ENCODE data around the gene FBLN2. TPM values are rescaled to one million over a fixed set of nuclear protein-coding genes. Genes with fewer than 3 reads are reported as not detected.

The FBLN2 gene
- total RNA-seq, 1 experiment from 2014 or later: 0.11 TPM

DNA sequence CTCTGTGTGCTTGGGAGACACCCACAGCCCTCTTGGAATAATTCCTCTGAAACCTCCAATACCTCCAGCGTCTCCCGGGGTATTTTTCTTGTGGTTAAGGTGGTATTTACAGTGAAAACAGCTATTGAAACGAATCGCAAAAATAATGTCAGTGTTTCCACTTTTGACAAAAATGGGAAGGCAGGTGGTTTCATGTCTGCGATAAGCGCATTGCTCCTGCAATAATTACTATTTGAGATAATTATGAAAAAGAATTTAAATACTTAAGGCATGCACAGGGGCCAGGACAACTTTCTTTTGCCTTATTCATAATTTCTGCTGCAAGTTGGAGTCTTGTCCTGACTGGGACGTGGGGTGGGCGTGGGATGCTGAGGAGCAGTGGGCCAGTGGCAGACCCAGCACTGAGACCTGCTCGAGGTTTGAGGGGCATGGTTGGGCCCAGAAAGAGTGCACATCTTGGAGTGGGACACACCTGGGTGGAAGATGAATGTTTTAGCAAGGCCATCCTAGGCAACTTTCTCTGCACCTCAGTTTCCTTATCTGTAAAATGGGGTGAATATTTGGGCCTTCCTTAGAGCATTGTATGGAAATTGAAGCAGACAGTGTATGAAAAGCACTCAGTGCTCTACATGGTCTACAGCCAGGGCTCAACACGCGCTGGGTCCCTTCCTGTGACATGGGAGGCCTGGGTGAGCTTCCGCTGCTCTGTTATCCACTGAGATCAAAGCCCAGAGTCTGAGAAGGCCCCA is 110.5 kb downstream of the FBLN2 start:
- Histone ChIP-seq H3F3A (ENCODE audit: low read length, unreplicated experiment) (no peaks in the 10 kb centered on the region), H3K9me3 (ENCODE audit: low read length) (no peaks in the 10 kb centered on the region), H4K20me1 (ENCODE audit: low read length) (no peaks in the 10 kb centered on the region), H3K9ac (ENCODE audit: low read length) (no peak overlapping the region), H3K36me3 (ENCODE audit: low read depth, low read length) (no peaks in the 10 kb centered on the region), H3K27me3 (ENCODE audit: low read length) (no peaks in the 10 kb centered on the region), H3K79me2 (ENCODE audit: low read length) (no peaks in the 10 kb centered on the region), H3K4me1 (ENCODE audit: insufficient read depth, low read length) (peaks cover 5% of the 10 kb centered on the region; the same call in 1 of the 2 replicates), H3K4me2 (ENCODE audit: low read length) (no peak overlapping the region), H2AFZ (ENCODE audit: low read length) (no peak overlapping the region), H3K4me3 (ENCODE audit: low read length) (no peak overlapping the region), H3K9me2 (replicated peaks; ENCODE audit: low read length) (no peaks in the 10 kb centered on the region), H3K27ac (ENCODE audit: low read length) (no peak overlapping the region)
- BruUV-seq (replicated peaks): no TSS peak
- CTCF ChIA-PET: interaction anchor here (5.7 kb wide), 1 partner anchor 226 kb away, joined by 69 read pairs; no protein-coding TSS in a partner anchor
- ATAC-seq (no peak), DNase-seq (no peak)
- POLR2A ChIA-PET (ENCODE audit: unreplicated experiment): no interaction called here
- no peak for TF ChIP-seq EZH2 (IDR thresholded peaks at IDR 0.05; ENCODE audit: low read length, unreplicated experiment)
- TF ChIP-seq EZH2phosphoT487 (IDR thresholded peaks at IDR 0.05; ENCODE audit: borderline replicate concordance, low read length): no peak
- TF ChIP-seq, protein P1, sequence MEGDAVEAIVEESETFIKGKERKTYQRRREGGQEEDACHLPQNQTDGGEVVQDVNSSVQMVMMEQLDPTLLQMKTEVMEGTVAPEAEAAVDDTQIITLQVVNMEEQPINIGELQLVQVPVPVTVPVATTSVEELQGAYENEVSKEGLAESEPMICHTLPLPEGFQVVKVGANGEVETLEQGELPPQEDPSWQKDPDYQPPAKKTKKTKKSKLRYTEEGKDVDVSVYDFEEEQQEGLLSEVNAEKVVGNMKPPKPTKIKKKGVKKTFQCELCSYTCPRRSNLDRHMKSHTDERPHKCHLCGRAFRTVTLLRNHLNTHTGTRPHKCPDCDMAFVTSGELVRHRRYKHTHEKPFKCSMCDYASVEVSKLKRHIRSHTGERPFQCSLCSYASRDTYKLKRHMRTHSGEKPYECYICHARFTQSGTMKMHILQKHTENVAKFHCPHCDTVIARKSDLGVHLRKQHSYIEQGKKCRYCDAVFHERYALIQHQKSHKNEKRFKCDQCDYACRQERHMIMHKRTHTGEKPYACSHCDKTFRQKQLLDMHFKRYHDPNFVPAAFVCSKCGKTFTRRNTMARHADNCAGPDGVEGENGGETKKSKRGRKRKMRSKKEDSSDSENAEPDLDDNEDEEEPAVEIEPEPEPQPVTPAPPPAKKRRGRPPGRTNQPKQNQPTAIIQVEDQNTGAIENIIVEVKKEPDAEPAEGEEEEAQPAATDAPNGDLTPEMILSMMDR (conservative IDR thresholded peaks at IDR 0.05; ENCODE audit: low read depth, low read length): no peak
- intact Hi-C loops (cut with micrococcal nuclease): loop anchor here (10.0 kb wide), 1 partner anchor 465 kb away; the partner anchor contains the start of genes CHCHD4 and TMEM43

DNA sequence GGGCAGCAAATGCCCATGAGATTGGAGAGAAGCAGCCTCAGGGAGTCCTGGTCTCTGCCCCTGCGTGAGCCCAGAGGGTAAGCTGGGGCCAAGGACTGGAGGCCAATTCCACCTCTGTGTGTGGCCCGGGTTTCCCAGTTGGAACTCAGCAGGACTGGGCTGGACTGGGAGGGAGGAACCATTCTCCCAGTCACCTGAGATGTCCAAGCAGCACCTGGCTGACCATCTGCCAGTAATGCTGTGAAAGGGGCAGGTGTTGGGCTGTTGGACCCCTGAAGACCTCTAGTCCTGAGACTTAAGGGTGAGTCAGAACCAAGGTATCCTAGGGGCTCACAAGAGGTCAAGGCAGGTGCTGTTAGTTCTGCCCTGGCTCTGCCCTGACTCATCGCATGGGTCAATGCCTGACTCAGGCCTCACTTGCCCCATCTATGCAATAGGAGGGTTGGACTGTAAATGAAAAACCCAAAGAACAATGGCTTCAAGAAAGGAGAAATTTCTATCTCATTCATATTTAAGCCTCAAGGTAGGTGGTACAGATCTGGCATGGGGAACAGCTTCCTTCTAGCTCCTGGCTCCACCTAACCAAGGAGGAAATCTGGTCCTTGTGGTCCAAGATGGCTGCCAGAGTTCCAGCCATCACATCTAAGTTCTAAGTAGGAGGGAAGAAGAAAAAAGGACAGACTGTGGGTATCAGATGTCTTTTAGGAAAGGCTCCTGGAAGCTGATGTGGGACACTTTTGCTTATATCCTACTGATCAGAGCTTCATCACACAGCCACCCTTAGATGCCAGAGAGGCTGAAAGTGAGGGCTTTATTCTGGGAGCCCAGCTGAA is 111.3 kb downstream of the FBLN2 start:
- H3K79me2 ChIP-seq (ENCODE audit: low read length): no peaks in the 10 kb centered on the region
- no TSS peak for BruUV-seq (replicated peaks)
- no peaks in the 10 kb centered on the region for H3F3A ChIP-seq (ENCODE audit: low read length, unreplicated experiment)
- H3K4me1 ChIP-seq (ENCODE audit: insufficient read depth, low read length): no peaks in the 10 kb centered on the region
- H3K27ac ChIP-seq (ENCODE audit: low read length): no peak overlapping the region
- H3K4me2 ChIP-seq (ENCODE audit: low read length): no peak overlapping the region
- DNase-seq (no peak), ATAC-seq (no peak)
- H4K20me1 ChIP-seq (ENCODE audit: low read length): no peaks in the 10 kb centered on the region
- H2AFZ ChIP-seq (ENCODE audit: low read length): no peak overlapping the region
- H3K4me3 ChIP-seq (ENCODE audit: low read length): no peak overlapping the region
- H3K9me3 ChIP-seq (ENCODE audit: low read length): no peaks in the 10 kb centered on the region
- no peaks in the 10 kb centered on the region for H3K36me3 ChIP-seq (ENCODE audit: low read depth, low read length)
- no peaks in the 10 kb centered on the region for H3K9me2 ChIP-seq (replicated peaks; ENCODE audit: low read length)
- TF ChIP-seq EZH2phosphoT487 (IDR thresholded peaks at IDR 0.05; ENCODE audit: borderline replicate concordance, low read length) (no peak), EZH2 (IDR thresholded peaks at IDR 0.05; ENCODE audit: low read length, unreplicated experiment) (no peak)
- TF ChIP-seq, protein P1 (conservative IDR thresholded peaks at IDR 0.05; ENCODE audit: low read depth, low read length): no peak
- CTCF ChIA-PET: no interaction called here
- no peak overlapping the region for H3K9ac ChIP-seq (ENCODE audit: low read length)
- intact Hi-C loops (cut with micrococcal nuclease): no loop called here
- no peaks in the 10 kb centered on the region for H3K27me3 ChIP-seq (ENCODE audit: low read length)
- POLR2A ChIA-PET (ENCODE audit: unreplicated experiment): no interaction called here

All from PC-3 (cell line).